ENCODE results near the gene PPME1. TPM values are rescaled to one million over a fixed set of nuclear protein-coding genes. Genes with fewer than 3 reads are reported as not detected.

PPME1 gene
- total RNA-seq, 1 experiment from 2014 or later, result 99.4 TPM

GRCh38 chr11:74282914-74283371 lies 111.9 kb downstream of the PPME1 start:
- Histone ChIP-seq H3K4me3 (ENCODE audit: low read depth in 2 of 2, low read length in 2 of 2) (no peak overlapping the region), H3K9me3 (ENCODE audit: control insufficient read depth, insufficient read depth, low read depth, low read length) (no peaks in the 10 kb centered on the region), H3K27me3 (ENCODE audit: control insufficient read depth, insufficient read depth, low read length) (no peaks in the 10 kb centered on the region), H3K4me1 (ENCODE audit: control insufficient read depth, insufficient read depth, low read length) (peaks cover 5% of the 10 kb centered on the region; the same call in 1 of the 2 replicates), H3K27ac (ENCODE audit: low read length) (no peak overlapping the region), H3K36me3 (ENCODE audit: control insufficient read depth, insufficient read depth, low read length) (no peaks in the 10 kb centered on the region)
- in situ Hi-C loops (cut with HindIII; ENCODE audit: low pct_unique_long_range_greater_than_20kb, low sequenced_read_pairs), result no loop called here
- no TSS peak for BruUV-seq (replicated peaks)
- DNase-seq (ENCODE audit: low read depth, low spot score) (no peak), ATAC-seq (no peak)
- CTCF ChIA-PET, result no interaction called here
- TF ChIP-seq POLR2AphosphoS5 (IDR thresholded peaks at IDR 0.05; ENCODE audit: low read depth, low read length), result no peak
- no peak for TF ChIP-seq SIN3A (IDR thresholded peaks at IDR 0.05; ENCODE audit: borderline replicate concordance, insufficient read depth, low read depth, low read length)
- TF ChIP-seq CTCF (IDR thresholded peaks at IDR 0.05), result no peak
- TF ChIP-seq REST (IDR thresholded peaks at IDR 0.05; ENCODE audit: insufficient read depth in 1 of 2, low read depth in 2 of 2, low read length in 1 of 2), result no peak
- no peak for TF ChIP-seq TCF7L2 (IDR thresholded peaks at IDR 0.05; ENCODE audit: low read depth, low read length)
- POLR2A ChIA-PET, result interaction anchor here (0.6 to 0.7 kb wide), 2 partner anchors 67 to 267 kb away, joined by 3 read pairs; no protein-coding TSS in a partner anchor
- intact Hi-C loops (cut with micrococcal nuclease; ENCODE audit: unreplicated experiment), result no loop called here

GRCh38 chr11:74283580-74284180 lies 112.6 kb downstream of the PPME1 start:
- TF ChIP-seq CTCF (IDR thresholded peaks at IDR 0.05) (no peak), SIN3A (IDR thresholded peaks at IDR 0.05; ENCODE audit: borderline replicate concordance, insufficient read depth, low read depth, low read length) (no peak), REST (IDR thresholded peaks at IDR 0.05; ENCODE audit: insufficient read depth in 1 of 2, low read depth in 2 of 2, low read length in 1 of 2) (no peak), POLR2AphosphoS5 (IDR thresholded peaks at IDR 0.05; ENCODE audit: low read depth, low read length) (no peak), TCF7L2 (IDR thresholded peaks at IDR 0.05; ENCODE audit: low read depth, low read length) (no peak)
- peaks cover 10% of the 10 kb centered on the region; the same call in 1 of the 2 replicates for H3K4me1 ChIP-seq (ENCODE audit: control insufficient read depth, insufficient read depth, low read length)
- in situ Hi-C loops (cut with HindIII; ENCODE audit: low pct_unique_long_range_greater_than_20kb, low sequenced_read_pairs) (no loop called here), intact Hi-C loops (cut with micrococcal nuclease; ENCODE audit: unreplicated experiment) (no loop called here)
- no peaks in the 10 kb centered on the region for H3K9me3 ChIP-seq (ENCODE audit: control insufficient read depth, insufficient read depth, low read depth, low read length)
- H3K27ac ChIP-seq (ENCODE audit: low read length), result no peak overlapping the region
- CTCF ChIA-PET, result no interaction called here
- no peaks in the 10 kb centered on the region for H3K36me3 ChIP-seq (ENCODE audit: control insufficient read depth, insufficient read depth, low read length)
- no TSS peak for BruUV-seq (replicated peaks)
- ATAC-seq, result no peak; the same call in 1 of the 2 replicates
- POLR2A ChIA-PET, result no interaction called here
- H3K27me3 ChIP-seq (ENCODE audit: control insufficient read depth, insufficient read depth, low read length), result no peaks in the 10 kb centered on the region
- H3K4me3 ChIP-seq (ENCODE audit: low read depth in 2 of 2, low read length in 2 of 2), result no peak overlapping the region
- no peak for DNase-seq (ENCODE audit: low read depth, low spot score)
